IPS-NIHi7 (cell line): ENCODE results near the gene FBXO24.

Experiments used
- DNase-seq: peaks from one replicate; pipeline ENCODE4 v3.0.0; 2012; ENCODE audit warnings: mixed read lengths; ENCODE audit errors: extremely low spot score

The FBXO24 gene

GRCh38 chr7:100573691-100574361 lies 12.3 kb upstream of the FBXO24 start, which contains the start of gene SAP25:
Gene SAP25 (minus strand): TSS chr7:100573900. CDS start chr7:100573742, 158 bp downstream.
- DNase-seq = peak; percentile 55

GRCh38 chr7:100574362-100575205 lies 11.5 kb upstream of the FBXO24 start:
- no peak for DNase-seq

GRCh38 chr7:100575206-100575631 lies 10.9 kb upstream of the FBXO24 start:
- DNase-seq = no peak

GRCh38 chr7:100575746-100576383 lies 10.3 kb upstream of the FBXO24 start:
- DNase-seq = no peak

- DNase-seq = no peak
Measured at GRCh38 chr7:100576384-100576993, 9.6 kb upstream of the FBXO24 start.

GRCh38 chr7:100577103-100577502 lies 9.0 kb upstream of the FBXO24 start:
- no peak for DNase-seq

GRCh38 chr7:100577507-100577906 lies 8.6 kb upstream of the FBXO24 start:
- DNase-seq = no peak

- DNase-seq = no peak
Measured at GRCh38 chr7:100578246-100579183, 7.6 kb upstream of the FBXO24 start.

GRCh38 chr7:100580466-100581283 lies 5.5 kb upstream of the FBXO24 start:
- no peak for DNase-seq

- DNase-seq = no peak
Measured at GRCh38 chr7:100582041-100582579, 4.0 kb upstream of the FBXO24 start.

GRCh38 chr7:100582650-100583049 lies 3.5 kb upstream of the FBXO24 start:
- DNase-seq = no peak

- DNase-seq = no peak
Measured at GRCh38 chr7:100583132-100584053, 2.7 kb upstream of the FBXO24 start.

- DNase-seq = no peak
Measured at GRCh38 chr7:100584054-100584682, 2.0 kb upstream of the FBXO24 start.

- DNase-seq = peak; percentile 70
Measured at GRCh38 chr7:100584683-100585510, 1.2 kb upstream of the FBXO24 start.

GRCh38 chr7:100585511-100586265 lies 440 bp upstream of the FBXO24 start, which contains the start of gene LRCH4:
Gene LRCH4 (minus strand): TSS chr7:100586129. CDS start chr7:100586100, 29 bp downstream.
- DNase-seq = peak; percentile 78

GRCh38 chr7:100588438-100588837 lies 2.3 kb downstream of the FBXO24 start:
- DNase-seq = no peak
